Neural progenitor cell (in vitro differentiated cells): Measurements from ENCODE around the gene POR. TPM values are rescaled to one million over a fixed set of nuclear protein-coding genes. Genes with fewer than 3 reads are reported as not detected.
"Not testable (repeated sequence)": the region's sequence is repeated elsewhere in the genome, so short reads cannot be mapped to it uniquely, and the experiment has no call there.

Experiments
- DNase-seq: peaks from one replicate; pipeline ENCODE4 v3.0.0-alpha.2; 2016; ENCODE audit warnings: low spot score
- H2AFZ ChIP-seq: fragments of 200-600 bp; sonication (generic); replicated peaks from 2 replicates; pipeline ENCODE4 v1.6.1; 2016; ENCODE audit warnings: antibody characterized with exemption
- H3F3A ChIP-seq: fragments of 200-600 bp; sonication (generic); 2 replicates; pipeline ENCODE4 v1.6.1; 2016; ENCODE audit warnings: antibody characterized with exemption, low read depth
- H3K27ac ChIP-seq: fragments of 200-600 bp; sonication (generic); 2 replicates; pipeline ENCODE4 v1.5.1; 2016; ENCODE audit warnings: mild to moderate bottlenecking
- H3K27me3 ChIP-seq: fragments of 200-600 bp; sonication (generic); 2 replicates; pipeline ENCODE4 v1.6.1; 2016; ENCODE audit warnings: mild to moderate bottlenecking, moderate library complexity
- H3K36me3 ChIP-seq: fragments of 200-600 bp; sonication (generic); 2 replicates; pipeline ENCODE4 v1.5.1; 2016
- H3K4me1 ChIP-seq: fragments of 200-600 bp; sonication (generic); 2 replicates; pipeline ENCODE4 v1.6.1; 2016; ENCODE audit warnings: mixed run types
- H3K4me2 ChIP-seq: fragments of 200-600 bp; sonication (generic); 2 replicates; pipeline ENCODE4 v1.6.1; 2016
- H3K4me3 ChIP-seq: fragments of 200-600 bp; sonication (generic); 2 replicates; pipeline ENCODE4 v1.5.1; 2016
- H3K79me2 ChIP-seq: fragments of 200-600 bp; sonication (generic); 2 replicates; pipeline ENCODE4 v1.6.1; 2016; ENCODE audit warnings: low read depth
- H3K9ac ChIP-seq: fragments of 200-600 bp; sonication (generic); 2 replicates; pipeline ENCODE4 v1.6.1; 2016
- H3K9me3 ChIP-seq: fragments of 200-600 bp; sonication (generic); 2 replicates; pipeline ENCODE4 v1.5.1; 2016; ENCODE audit warnings: low read depth
- H4K20me1 ChIP-seq: fragments of 200-600 bp; sonication (generic); 2 replicates; pipeline ENCODE4 v1.6.1; 2016; ENCODE audit warnings: low read depth
- H3K27ac Mint-ChIP-seq: 3 replicates; pipeline ENCODE4 v1.8.0; 2021; ENCODE audit warnings: mixed read lengths
- H3K27me3 Mint-ChIP-seq: 2 replicates; pipeline ENCODE4 v1.8.0; 2022; ENCODE audit warnings: low read depth, mild to moderate bottlenecking, inconsistent platforms, moderate library complexity, mixed read lengths; ENCODE audit not compliant: insufficient read depth
- H3K36me3 Mint-ChIP-seq: 3 replicates; pipeline ENCODE4 v1.8.0; 2021; ENCODE audit warnings: mixed read lengths
- H3K4me1 Mint-ChIP-seq: 3 replicates; pipeline ENCODE4 v1.8.0; 2021; ENCODE audit warnings: mixed read lengths
- H3K4me3 Mint-ChIP-seq: 3 replicates; pipeline ENCODE4 v1.8.0; 2021; ENCODE audit warnings: mild to moderate bottlenecking, moderate library complexity, mixed read lengths
- H3K9me3 Mint-ChIP-seq: 3 replicates; pipeline ENCODE4 v1.8.0; 2020; ENCODE audit warnings: mixed read lengths
- CTCF ChIP-seq: fragments of 200-600 bp; sonication (generic); IDR thresholded peaks from 2 replicates; pipeline ENCODE4 v1.5.1; 2017; ENCODE audit warnings: antibody characterized with exemption, mild to moderate bottlenecking
- EZH2 ChIP-seq: fragments of 200-600 bp; sonication (generic); IDR thresholded peaks from 2 replicates; pipeline ENCODE4 v1.6.1; 2017; ENCODE audit warnings: antibody characterized with exemption, mild to moderate bottlenecking, moderate library complexity
- EZH2phosphoT487 ChIP-seq: fragments of 200-600 bp; sonication (generic); IDR thresholded peaks from 2 replicates; pipeline ENCODE4 v1.6.1; 2017; ENCODE audit warnings: antibody characterized with exemption
- total RNA-seq: library from RNA; depleted of rRNA; stranded (reverse); fragments of >200 nt; gene quantifications from 2 replicates; pipeline ENCODE4 v1.2.3, GENCODE V29; 2015; ENCODE audit warnings: low replicate concordance

Gene POR
- total RNA-seq, 1 donor from 2014 or later, result 38.6 TPM

GRCh38 chr7:75905785-75906604 lies 9.0 kb upstream of the POR start:
- peak overlapping the region; percentile 55 for H3K4me2 ChIP-seq
- peak overlapping the region; percentile 98 for H3K27ac Mint-ChIP-seq
- peak overlapping the region; percentile 72 for H3K4me3 Mint-ChIP-seq

GRCh38 chr7:75906991-75907667 lies 7.8 kb upstream of the POR start:
- Mint-ChIP-seq H3K4me1 (peaks cover 30% of the 10 kb centered on the region), H3K9me3 (no peaks in the 10 kb centered on the region), H3K4me3 (peak overlapping the region; percentile 53), H3K27ac (peak overlapping the region; percentile 93), H3K27me3 (no peaks in the 10 kb centered on the region), H3K36me3 (no peaks in the 10 kb centered on the region)
- H3K4me1 ChIP-seq, result peaks cover 10% of the 10 kb centered on the region
- no peaks in the 10 kb centered on the region for H3K36me3 ChIP-seq
- no peaks in the 10 kb centered on the region for H3K79me2 ChIP-seq
- H3K4me2 ChIP-seq, result no peak overlapping the region
- H3F3A ChIP-seq, result peaks cover 14% of the 10 kb centered on the region
- no peak overlapping the region for H3K27ac ChIP-seq
- no peaks in the 10 kb centered on the region for H4K20me1 ChIP-seq
- no peaks in the 10 kb centered on the region for H3K27me3 ChIP-seq
- no peak overlapping the region for H3K9ac ChIP-seq
- H2AFZ ChIP-seq, result no peak overlapping the region
- H3K4me3 ChIP-seq, result no peak overlapping the region
- TF ChIP-seq EZH2 (no peak), EZH2phosphoT487 (no peak), CTCF (no peak)
- no peaks in the 10 kb centered on the region for H3K9me3 ChIP-seq
- no peak for DNase-seq

More at GRCh38 chr7:75905785-75906604, 9.0 kb upstream of the POR start:
- Mint-ChIP-seq H3K4me1 (peaks cover 31% of the 10 kb centered on the region), H3K36me3 (no peaks in the 10 kb centered on the region), H3K27me3 (peaks cover 3% of the 10 kb centered on the region), H3K9me3 (no peaks in the 10 kb centered on the region)
- Histone ChIP-seq H3K4me3 (no peak overlapping the region), H3K79me2 (no peaks in the 10 kb centered on the region), H3K4me1 (peaks cover 14% of the 10 kb centered on the region), H3K9ac (no peak overlapping the region), H3K36me3 (no peaks in the 10 kb centered on the region), H2AFZ (peak overlapping the region; percentile 91), H4K20me1 (no peaks in the 10 kb centered on the region), H3K27ac (no peak overlapping the region), H3K27me3 (no peaks in the 10 kb centered on the region), H3K9me3 (no peaks in the 10 kb centered on the region), H3F3A (peaks cover 23% of the 10 kb centered on the region)
- peak; percentile 79 for DNase-seq
- no peak for TF ChIP-seq EZH2
- TF ChIP-seq CTCF, result no peak
- no peak for TF ChIP-seq EZH2phosphoT487

GRCh38 chr7:75907668-75908039 lies 7.3 kb upstream of the POR start:
- H3K4me3 ChIP-seq, H3K9me3 Mint-ChIP-seq, H3K27ac ChIP-seq, H4K20me1 ChIP-seq, H2AFZ ChIP-seq, H3K9me3 ChIP-seq, H3K27ac Mint-ChIP-seq, H3K79me2 ChIP-seq, H3K27me3 ChIP-seq, H3K9ac ChIP-seq, H3K4me2 ChIP-seq, H3K27me3 Mint-ChIP-seq, H3K4me3 Mint-ChIP-seq, H3K36me3 ChIP-seq, DNase-seq, H3K36me3 Mint-ChIP-seq: not testable (repeated sequence)
- H3K4me1 ChIP-seq, result peaks cover 10% of the 10 kb centered on the region
- H3K4me1 Mint-ChIP-seq, result peaks cover 30% of the 10 kb centered on the region
- H3F3A ChIP-seq, result peaks cover 14% of the 10 kb centered on the region
